Parathyroid adenoma (tissue), 2 donors: ENCODE data around the gene PSMC2.
"Not testable (repeated sequence)": the region's sequence is repeated elsewhere in the genome, so short reads cannot be mapped to it uniquely, and the experiment has no call there.

ENCODE experiments used
- H2AFZ ChIP-seq: fragments of 300-600 bp; sonication (generic); one replicate; pipeline ENCODE4 v1.7.0; 2017; ENCODE audit warnings: antibody characterized with exemption, mild to moderate bottlenecking
- H3K27ac ChIP-seq: fragments of 300-600 bp; sonication (generic); one replicate; pipeline ENCODE4 v1.7.0; 2017
- H3K27me3 ChIP-seq: fragments of 300-600 bp; sonication (generic); one replicate; pipeline ENCODE4 v1.7.0; 2017; ENCODE audit warnings: low read length; ENCODE audit not compliant: control insufficient read depth, insufficient read depth
- H3K36me3 ChIP-seq: fragments of 300-600 bp; sonication (generic); one replicate; pipeline ENCODE4 v1.7.0; 2017; ENCODE audit warnings: low read length; ENCODE audit not compliant: control insufficient read depth, insufficient read depth
- H3K4me1 ChIP-seq: fragments of 300-600 bp; sonication (generic); one replicate; pipeline ENCODE4 v1.7.0; 2017; ENCODE audit warnings: control low read depth
- H3K4me2 ChIP-seq: fragments of 300-600 bp; sonication (generic); one replicate; pipeline ENCODE4 v1.7.0; 2017; ENCODE audit warnings: low read length
- H3K4me3 ChIP-seq: fragments of 300-600 bp; sonication (generic); one replicate; pipeline ENCODE4 v1.7.0; 2017; ENCODE audit warnings: low read depth, low read length
- H3K79me2 ChIP-seq: fragments of 300-600 bp; sonication (generic); one replicate; pipeline ENCODE4 v1.7.0; 2017; ENCODE audit warnings: control low read depth
- H3K9ac ChIP-seq: fragments of 300-600 bp; sonication (generic); one replicate; pipeline ENCODE4 v1.7.0; 2017; ENCODE audit warnings: mild to moderate bottlenecking
- H3K9me3 ChIP-seq: fragments of 300-600 bp; sonication (generic); one replicate; pipeline ENCODE4 v1.7.0; 2017; ENCODE audit warnings: low read length; ENCODE audit not compliant: control insufficient read depth
- CTCF ChIP-seq: fragments of 300-600 bp; sonication (generic); IDR thresholded peaks from one replicate; pipeline ENCODE4 v1.7.0; 2017; ENCODE audit warnings: antibody characterized with exemption, mild to moderate bottlenecking
- donor health status: primary hyperparathyroidism.

The PSMC2 gene

GRCh38 chr7:103396471-103396870 lies 49.0 kb downstream of the PSMC2 start:
- no peak overlapping the region for H3K27ac ChIP-seq
- no peak overlapping the region for H2AFZ ChIP-seq
- H3K36me3 ChIP-seq: no peaks in the 10 kb centered on the region
- H3K27me3 ChIP-seq: no peaks in the 10 kb centered on the region
- TF ChIP-seq CTCF: no peak
- H3K4me2 ChIP-seq: no peak overlapping the region
- H3K9me3 ChIP-seq: no peaks in the 10 kb centered on the region
- H3K4me3 ChIP-seq: no peak overlapping the region
- H3K79me2 ChIP-seq: no peaks in the 10 kb centered on the region
- H3K9ac ChIP-seq: no peak overlapping the region
- H3K4me1 ChIP-seq: no peaks in the 10 kb centered on the region

DNA sequence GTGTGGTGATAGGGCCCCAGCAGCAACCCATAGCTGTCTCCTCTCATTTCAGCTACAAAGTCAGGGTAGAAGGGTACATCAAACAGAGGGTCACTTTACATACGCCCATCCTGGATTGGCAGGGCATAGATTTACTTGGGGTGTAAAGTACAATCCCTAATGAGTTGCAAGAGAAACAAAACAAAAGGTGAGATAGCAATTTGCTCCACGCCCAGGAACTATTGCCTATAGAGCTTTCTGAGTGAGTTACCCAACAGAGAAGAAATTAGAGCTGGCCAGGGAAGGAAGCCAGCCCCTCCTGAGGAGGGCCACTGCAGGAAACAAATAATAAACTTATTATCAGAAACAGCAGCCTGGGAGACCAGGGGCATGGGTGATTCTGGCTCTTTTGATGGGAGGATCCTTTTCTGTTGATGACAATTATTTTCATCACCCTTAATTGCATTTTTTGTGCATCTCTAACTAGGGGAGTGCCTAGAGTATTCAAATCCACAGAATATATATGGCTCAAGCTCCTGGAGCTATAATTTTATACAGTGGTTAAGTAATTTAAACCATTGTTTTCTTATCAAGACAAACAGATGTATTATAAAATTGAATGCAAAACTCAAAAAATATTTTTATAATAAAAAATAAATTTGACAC lies 51.2 kb downstream of the PSMC2 start:
- no peaks in the 10 kb centered on the region for H3K4me1 ChIP-seq
- no peak for TF ChIP-seq CTCF
- no peak overlapping the region for H3K4me2 ChIP-seq
- no peaks in the 10 kb centered on the region for H3K36me3 ChIP-seq
- no peaks in the 10 kb centered on the region for H3K9me3 ChIP-seq
- no peaks in the 10 kb centered on the region for H3K79me2 ChIP-seq
- H3K4me3 ChIP-seq: no peak overlapping the region
- H3K27ac ChIP-seq: no peak overlapping the region
- H2AFZ ChIP-seq: no peak overlapping the region
- H3K27me3 ChIP-seq: no peaks in the 10 kb centered on the region
- no peak overlapping the region for H3K9ac ChIP-seq

GRCh38 chr7:103399687-103400086 lies 52.2 kb downstream of the PSMC2 start:
- not testable (repeated sequence) for H3K27ac ChIP-seq, H3K4me2 ChIP-seq, H3K27me3 ChIP-seq, H3K4me3 ChIP-seq, H3K4me1 ChIP-seq, H2AFZ ChIP-seq, H3K79me2 ChIP-seq, H3K9me3 ChIP-seq, H3K36me3 ChIP-seq, H3K9ac ChIP-seq

DNA sequence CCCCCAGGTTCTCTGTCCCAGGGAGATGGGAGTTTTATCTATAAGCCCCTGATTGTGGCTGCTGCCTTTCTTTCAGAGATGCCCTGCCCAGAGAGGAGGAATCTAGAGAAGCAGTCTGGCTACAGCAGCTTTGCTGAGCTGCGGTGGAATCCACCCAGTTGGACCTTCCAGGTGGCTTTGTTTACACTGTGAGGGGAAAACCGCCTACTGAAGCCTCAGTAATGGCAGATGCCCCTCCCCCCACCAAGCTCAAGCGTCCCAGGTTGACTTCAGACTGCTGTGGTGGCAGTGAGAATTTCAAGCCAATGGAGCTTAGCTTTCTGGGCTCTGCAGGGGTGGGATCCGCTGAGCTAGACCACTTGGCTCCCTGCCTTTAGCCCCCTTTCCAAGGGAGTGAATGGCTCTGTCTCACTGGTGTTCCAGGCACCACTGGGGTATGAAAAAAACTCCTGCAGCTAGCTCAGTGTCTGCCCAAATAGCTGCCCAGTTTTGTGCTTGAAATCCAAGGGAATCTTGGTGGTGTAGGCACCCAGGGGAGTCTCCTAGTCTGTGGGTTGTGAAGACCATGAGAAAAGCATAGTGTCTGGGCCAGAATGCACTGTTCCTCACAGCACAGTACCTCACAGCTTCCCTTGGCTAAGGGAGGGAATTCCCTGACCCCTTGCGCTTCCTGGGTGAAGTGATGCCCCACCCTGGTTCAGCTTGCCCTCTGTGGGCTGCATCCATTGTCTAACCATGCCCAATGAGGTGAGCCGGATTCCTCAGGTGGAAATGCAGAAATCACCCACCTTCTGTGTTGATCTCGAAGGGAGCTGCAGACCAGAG lies 58.6 kb downstream of the PSMC2 start:
- H3K27ac ChIP-seq, H3K9ac ChIP-seq, H2AFZ ChIP-seq, H3K36me3 ChIP-seq, H3K4me3 ChIP-seq, H3K4me2 ChIP-seq, H3K4me1 ChIP-seq, H3K9me3 ChIP-seq, H3K27me3 ChIP-seq, H3K79me2 ChIP-seq: not testable (repeated sequence)

- H3K27ac ChIP-seq: no peak overlapping the region
- no peak overlapping the region for H3K4me2 ChIP-seq
- no peaks in the 10 kb centered on the region for H3K79me2 ChIP-seq
- no peak overlapping the region for H3K9ac ChIP-seq
- no peak overlapping the region for H2AFZ ChIP-seq
- no peaks in the 10 kb centered on the region for H3K36me3 ChIP-seq
- H3K4me3 ChIP-seq: no peak overlapping the region
- H3K27me3 ChIP-seq: no peaks in the 10 kb centered on the region
- no peak for TF ChIP-seq CTCF
- H3K4me1 ChIP-seq: no peaks in the 10 kb centered on the region
- H3K9me3 ChIP-seq: no peaks in the 10 kb centered on the region
Measured at GRCh38 chr7:103412151-103412550, 64.7 kb downstream of the PSMC2 start.
